ENCODE results near the gene MTCL1. TPM values are rescaled to one million over a fixed set of nuclear protein-coding genes. Genes with fewer than 3 reads are reported as not detected.

The MTCL1 gene
- total and polyA plus RNA-seq, 3 experiments from 2014 or later = 1.0 to 1.1 TPM; not detected in 1

GRCh38 chr18:8791171-8791651 lies 85.9 kb downstream of the MTCL1 start:
- no peak overlapping the region for H3K27ac Mint-ChIP-seq
- peaks cover 14 to 18% of the 10 kb centered on the region in 2 donors for H3K27me3 Mint-ChIP-seq
- no peaks in the 10 kb centered on the region for H3K4me1 ChIP-seq (ENCODE audit: insufficient read depth, low read length)
- no peaks in the 10 kb centered on the region for H3K36me3 ChIP-seq (ENCODE audit: insufficient read depth, low read length)
- ChIA-PET CTCF (no interaction called here), POLR2A (no interaction called here)
- H3K4me1 Mint-ChIP-seq = peaks cover 4 to 9% (median 6%) of the 10 kb centered on the region in 3 donors
- no peak for DNase-seq
- no peak overlapping the region for H3K27ac ChIP-seq (ENCODE audit: low read depth, low read length)
- H3K9me3 ChIP-seq (ENCODE audit: low read length) = no peaks in the 10 kb centered on the region
- no peak overlapping the region for H3K4me3 ChIP-seq (ENCODE audit: low read length)
- no peaks in the 10 kb centered on the region for H3K27me3 ChIP-seq (ENCODE audit: insufficient read depth, low read length, poor library complexity, severe bottlenecking)
- H3K4me3 Mint-ChIP-seq = no peak overlapping the region
- H3K9me3 Mint-ChIP-seq = no peaks in the 10 kb centered on the region
- H3K36me3 Mint-ChIP-seq = no peaks in the 10 kb centered on the region

GRCh38 chr18:8792688-8793316 lies 87.4 kb downstream of the MTCL1 start:
- CTCF ChIA-PET = no interaction called here
- no peaks in the 10 kb centered on the region for H3K36me3 Mint-ChIP-seq

GRCh38 chr18:8793445-8794155 lies 88.2 kb downstream of the MTCL1 start:
- H3K4me3 Mint-ChIP-seq = no peak overlapping the region
- Histone ChIP-seq H3K27ac (ENCODE audit: low read depth, low read length) (no peak overlapping the region), H3K4me1 (ENCODE audit: insufficient read depth, low read length) (no peaks in the 10 kb centered on the region), H3K4me3 (ENCODE audit: low read length) (no peak overlapping the region), H3K36me3 (ENCODE audit: insufficient read depth, low read length) (no peaks in the 10 kb centered on the region), H3K27me3 (ENCODE audit: insufficient read depth, low read length, poor library complexity, severe bottlenecking) (no peaks in the 10 kb centered on the region), H3K9me3 (ENCODE audit: low read length) (no peaks in the 10 kb centered on the region)
- H3K9me3 Mint-ChIP-seq = no peaks in the 10 kb centered on the region
- H3K27me3 Mint-ChIP-seq = peaks cover 8 to 10% of the 10 kb centered on the region in 2 donors
- H3K36me3 Mint-ChIP-seq = no peaks in the 10 kb centered on the region
- ChIA-PET CTCF (no interaction called here), POLR2A (no interaction called here)
- H3K27ac Mint-ChIP-seq = no peak overlapping the region
- no peak for DNase-seq
- H3K4me1 Mint-ChIP-seq = peaks cover 3 to 7% (median 4%) of the 10 kb centered on the region in 3 donors

More at GRCh38 chr18:8792688-8793316, 87.4 kb downstream of the MTCL1 start:
- Histone ChIP-seq H3K4me1 (ENCODE audit: insufficient read depth, low read length) (no peaks in the 10 kb centered on the region), H3K4me3 (ENCODE audit: low read length) (no peak overlapping the region), H3K9me3 (ENCODE audit: low read length) (no peaks in the 10 kb centered on the region), H3K27ac (ENCODE audit: low read depth, low read length) (no peak overlapping the region), H3K36me3 (ENCODE audit: insufficient read depth, low read length) (no peaks in the 10 kb centered on the region), H3K27me3 (ENCODE audit: insufficient read depth, low read length, poor library complexity, severe bottlenecking) (no peaks in the 10 kb centered on the region)
- no peaks in the 10 kb centered on the region for H3K9me3 Mint-ChIP-seq
- H3K4me1 Mint-ChIP-seq = peaks cover 3 to 7% (median 4%) of the 10 kb centered on the region in 3 donors
- H3K4me3 Mint-ChIP-seq = no peak overlapping the region
- DNase-seq = no peak
- H3K27ac Mint-ChIP-seq = no peak overlapping the region
- H3K27me3 Mint-ChIP-seq = peaks cover 8 to 14% of the 10 kb centered on the region in 2 donors
- POLR2A ChIA-PET = no interaction called here

GRCh38 chr18:8794156-8794933 lies 89.0 kb downstream of the MTCL1 start:
- Mint-ChIP-seq H3K36me3 (no peaks in the 10 kb centered on the region), H3K27ac (peak overlapping the region in 1 of 8 donors; percentile 39), H3K4me1 (peaks cover 3 to 7% (median 4%) of the 10 kb centered on the region in 3 donors), H3K9me3 (no peaks in the 10 kb centered on the region), H3K4me3 (no peak overlapping the region), H3K27me3 (peaks cover 7 to 8% of the 10 kb centered on the region in 2 donors)
- POLR2A ChIA-PET = no interaction called here
- Histone ChIP-seq H3K4me1 (ENCODE audit: insufficient read depth, low read length) (no peaks in the 10 kb centered on the region), H3K9me3 (ENCODE audit: low read length) (no peaks in the 10 kb centered on the region), H3K4me3 (ENCODE audit: low read length) (no peak overlapping the region), H3K27ac (ENCODE audit: low read depth, low read length) (no peak overlapping the region), H3K36me3 (ENCODE audit: insufficient read depth, low read length) (no peaks in the 10 kb centered on the region), H3K27me3 (ENCODE audit: insufficient read depth, low read length, poor library complexity, severe bottlenecking) (no peaks in the 10 kb centered on the region)
- DNase-seq = no peak
- CTCF ChIA-PET = no interaction called here

GRCh38 chr18:8794934-8795280 lies 89.6 kb downstream of the MTCL1 start:
- H3K27me3 ChIP-seq (ENCODE audit: insufficient read depth, low read length, poor library complexity, severe bottlenecking) = no peaks in the 10 kb centered on the region
- H3K4me3 ChIP-seq (ENCODE audit: low read length) = no peak overlapping the region
- no peaks in the 10 kb centered on the region for H3K36me3 ChIP-seq (ENCODE audit: insufficient read depth, low read length)
- no peaks in the 10 kb centered on the region for H3K4me1 ChIP-seq (ENCODE audit: insufficient read depth, low read length)
- peaks cover 5 to 7% of the 10 kb centered on the region in 2 donors for H3K27me3 Mint-ChIP-seq
- no peak overlapping the region for H3K27ac ChIP-seq (ENCODE audit: low read depth, low read length)
- ChIA-PET POLR2A (no interaction called here), CTCF (no interaction called here)
- H3K9me3 ChIP-seq (ENCODE audit: low read length) = no peaks in the 10 kb centered on the region
- no peak overlapping the region for H3K27ac Mint-ChIP-seq
- no peak overlapping the region for H3K4me3 Mint-ChIP-seq
- peaks cover 3 to 7% (median 4%) of the 10 kb centered on the region in 3 donors for H3K4me1 Mint-ChIP-seq
- DNase-seq = no peak
- H3K36me3 Mint-ChIP-seq = no peaks in the 10 kb centered on the region
- no peaks in the 10 kb centered on the region for H3K9me3 Mint-ChIP-seq

GRCh38 chr18:8795586-8796325 lies 90.4 kb downstream of the MTCL1 start:
- Histone ChIP-seq H3K9me3 (ENCODE audit: low read length) (no peaks in the 10 kb centered on the region), H3K4me3 (ENCODE audit: low read length) (no peak overlapping the region), H3K27me3 (ENCODE audit: insufficient read depth, low read length, poor library complexity, severe bottlenecking) (no peaks in the 10 kb centered on the region), H3K36me3 (ENCODE audit: insufficient read depth, low read length) (no peaks in the 10 kb centered on the region), H3K4me1 (ENCODE audit: insufficient read depth, low read length) (no peaks in the 10 kb centered on the region), H3K27ac (ENCODE audit: low read depth, low read length) (no peak overlapping the region)
- Mint-ChIP-seq H3K27ac (no peak overlapping the region), H3K9me3 (no peaks in the 10 kb centered on the region), H3K4me3 (no peak overlapping the region), H3K4me1 (peaks cover 3 to 7% (median 4%) of the 10 kb centered on the region in 3 donors), H3K27me3 (peaks cover 5 to 7% of the 10 kb centered on the region in 2 donors), H3K36me3 (no peaks in the 10 kb centered on the region)
- no peak for DNase-seq
- ChIA-PET POLR2A (no interaction called here), CTCF (no interaction called here)

GRCh38 chr18:8797206-8797605 lies 91.8 kb downstream of the MTCL1 start:
- no peaks in the 10 kb centered on the region for H3K36me3 ChIP-seq (ENCODE audit: insufficient read depth, low read length)
- Mint-ChIP-seq H3K4me3 (no peak overlapping the region), H3K9me3 (no peaks in the 10 kb centered on the region), H3K36me3 (no peaks in the 10 kb centered on the region), H3K4me1 (peaks cover 3 to 7% (median 4%) of the 10 kb centered on the region in 3 donors), H3K27me3 (peaks cover under 1 to 5% of the 10 kb centered on the region in 2 donors), H3K27ac (no peak overlapping the region)
- ChIA-PET CTCF (interaction anchor here (1.1 kb wide), 1 partner anchor 89 kb away, joined by 3 read pairs; no protein-coding TSS in a partner anchor), POLR2A (no interaction called here)
- no peak overlapping the region for H3K27ac ChIP-seq (ENCODE audit: low read depth, low read length)
- no peaks in the 10 kb centered on the region for H3K4me1 ChIP-seq (ENCODE audit: insufficient read depth, low read length)
- H3K4me3 ChIP-seq (ENCODE audit: low read length) = no peak overlapping the region
- DNase-seq = no peak
- no peaks in the 10 kb centered on the region for H3K9me3 ChIP-seq (ENCODE audit: low read length)
- H3K27me3 ChIP-seq (ENCODE audit: insufficient read depth, low read length, poor library complexity, severe bottlenecking) = no peaks in the 10 kb centered on the region
